H9 (cell line): ENCODE measurements around the gene MFRP. TPM values are rescaled to one million over a fixed set of nuclear protein-coding genes. Genes with fewer than 3 reads are reported as not detected.

Experiments
- DNase-seq: peaks from one replicate; pipeline ENCODE4 v3.0.0-alpha.2; 2017
- H2AFZ ChIP-seq: one replicate; pipeline ENCODE4 v1.6.1; 2013; ENCODE audit warnings: mild to moderate bottlenecking, low read length, control low read depth, moderate library complexity
- H2AK5ac ChIP-seq: 2 replicates; pipeline ENCODE4 v1.6.1; 2013; ENCODE audit warnings: low read length, control low read depth, mixed read lengths; ENCODE audit not compliant: insufficient read length
- H2BK120ac ChIP-seq: one replicate; pipeline ENCODE4 v1.6.1; 2013; ENCODE audit warnings: low read depth, mild to moderate bottlenecking, low read length, control low read depth, inconsistent platforms; ENCODE audit not compliant: poor library complexity, severe bottlenecking
- H2BK12ac ChIP-seq: 2 replicates; pipeline ENCODE4 v1.6.1; 2013; ENCODE audit warnings: low read length, control low read depth, mixed read lengths, low read depth; ENCODE audit not compliant: insufficient read length
- H2BK15ac ChIP-seq: 2 replicates; pipeline ENCODE4 v1.6.1; 2013; ENCODE audit warnings: low read depth, low read length, control low read depth
- H2BK20ac ChIP-seq: one replicate; pipeline ENCODE4 v1.6.1; 2013; ENCODE audit warnings: low read depth, mild to moderate bottlenecking, low read length, control low read depth, inconsistent platforms; ENCODE audit not compliant: poor library complexity, severe bottlenecking
- H2BK5ac ChIP-seq: 2 replicates; pipeline ENCODE4 v1.6.1; 2013; ENCODE audit warnings: low read length, control low read depth, mixed read lengths; ENCODE audit not compliant: insufficient read length
- H3K14ac ChIP-seq: 2 replicates; pipeline ENCODE4 v1.6.1; 2013; ENCODE audit warnings: low read length, control low read depth; ENCODE audit not compliant: insufficient read depth
- H3K18ac ChIP-seq: 2 replicates; pipeline ENCODE4 v1.6.1; 2013; ENCODE audit warnings: low read depth, mild to moderate bottlenecking, mixed read lengths, low read length, control low read depth; ENCODE audit not compliant: insufficient read length
- H3K23ac ChIP-seq: 2 replicates; pipeline ENCODE4 v1.6.1; 2013; ENCODE audit warnings: low read length, control low read depth, mixed read lengths, low read depth; ENCODE audit not compliant: insufficient read length
- H3K23me2 ChIP-seq: 2 replicates; pipeline ENCODE4 v1.6.1; 2013; ENCODE audit warnings: low read depth, mild to moderate bottlenecking, mixed read lengths, low read length, control low read depth; ENCODE audit not compliant: insufficient read length, poor library complexity, severe bottlenecking
- H3K27ac ChIP-seq: 2 replicates; pipeline ENCODE4 v1.5.1; 2013; ENCODE audit warnings: low read length, control low read depth, mixed read lengths, low read depth; ENCODE audit not compliant: insufficient read length
- H3K27me3 ChIP-seq: 2 replicates; pipeline ENCODE4 v1.6.1; 2013; ENCODE audit warnings: low read length, control low read depth, inconsistent platforms; ENCODE audit not compliant: insufficient read depth
- H3K4ac ChIP-seq: 2 replicates; pipeline ENCODE4 v1.6.1; 2013; ENCODE audit warnings: low read depth, mild to moderate bottlenecking, control low read depth, inconsistent platforms, low read length, moderate library complexity
- H3K4me1 ChIP-seq: 2 replicates; pipeline ENCODE4 v1.6.1; 2013; ENCODE audit warnings: low read length, control low read depth, inconsistent platforms; ENCODE audit not compliant: insufficient read depth
- H3K4me2 ChIP-seq: 2 replicates; pipeline ENCODE4 v1.6.1; 2013; ENCODE audit warnings: low read length, control low read depth, mixed read lengths; ENCODE audit not compliant: insufficient read length, insufficient read depth
- H3K56ac ChIP-seq: 2 replicates; pipeline ENCODE4 v1.6.1; 2013; ENCODE audit warnings: low read depth, mild to moderate bottlenecking, mixed read lengths, low read length, control low read depth; ENCODE audit not compliant: insufficient read length
- H3K79me1 ChIP-seq: 2 replicates; pipeline ENCODE4 v1.6.1; 2013; ENCODE audit warnings: low read depth, mild to moderate bottlenecking, moderate library complexity, low read length, control low read depth, inconsistent platforms; ENCODE audit not compliant: insufficient read depth, poor library complexity, severe bottlenecking
- H3K79me2 ChIP-seq: 2 replicates; pipeline ENCODE4 v1.6.1; 2013; ENCODE audit warnings: low read length, control low read depth, inconsistent platforms; ENCODE audit not compliant: insufficient read depth
- H3K9ac ChIP-seq: 2 replicates; pipeline ENCODE4 v1.6.1; 2013; ENCODE audit warnings: low read length, control low read depth, mixed read lengths; ENCODE audit not compliant: insufficient read length; ENCODE audit errors: extremely low read depth
- H3K9me3 ChIP-seq: one replicate; pipeline ENCODE4 v1.6.1; 2013; ENCODE audit warnings: low read depth, low read length, inconsistent platforms; ENCODE audit not compliant: control insufficient read depth
- H3T11ph ChIP-seq: one replicate; pipeline ENCODE4 v1.6.1; 2013; ENCODE audit warnings: mild to moderate bottlenecking, low read length, control low read depth, inconsistent platforms
- H4K20me1 ChIP-seq: one replicate; pipeline ENCODE4 v1.6.1; 2013; ENCODE audit not compliant: control insufficient read depth, insufficient read length, insufficient read depth
- H4K5ac ChIP-seq: 2 replicates; pipeline ENCODE4 v1.6.1; 2013; ENCODE audit warnings: low read depth, mild to moderate bottlenecking, mixed read lengths, low read length, control low read depth; ENCODE audit not compliant: insufficient read length
- H4K8ac ChIP-seq: replicated peaks from 2 replicates; pipeline ENCODE4 v1.6.1; 2013; ENCODE audit warnings: low read length, control low read depth, mixed read lengths, low read depth; ENCODE audit not compliant: insufficient read length
- H4K91ac ChIP-seq: 2 replicates; pipeline ENCODE4 v1.6.1; 2013; ENCODE audit warnings: low read depth, mild to moderate bottlenecking, moderate library complexity, mixed read lengths, low read length, control low read depth; ENCODE audit not compliant: insufficient read length
- H3K27ac Mint-ChIP-seq, 3 experiments: 2 replicates in 2 of 3; 3 replicates in 1 of 3; pipeline ENCODE4 v1.8.0; 2020 to 2021; ENCODE audit warnings: mixed read lengths in 3 of 3, mild to moderate bottlenecking in 1 of 3, moderate library complexity in 1 of 3
- H3K27me3 Mint-ChIP-seq: 2 replicates; pipeline ENCODE4 v1.8.0; 2021; ENCODE audit warnings: low read depth, mild to moderate bottlenecking, moderate library complexity, mixed read lengths
- H3K36me3 Mint-ChIP-seq, 3 experiments: 2 replicates in 2 of 3; 3 replicates in 1 of 3; pipeline ENCODE4 v1.8.0; 2020 to 2021; ENCODE audit warnings: low read depth in 3 of 3, mixed read lengths in 3 of 3; ENCODE audit not compliant: insufficient read depth in 1 of 3
- H3K4me1 Mint-ChIP-seq, 2 experiments: 2 replicates each; pipeline ENCODE4 v1.8.0; 2020; ENCODE audit warnings: mixed read lengths in 2 of 2
- H3K4me3 Mint-ChIP-seq, 2 experiments: 2 replicates in 1 of 2; 3 replicates in 1 of 2; pipeline ENCODE4 v1.8.0; 2020 to 2021; ENCODE audit warnings: mild to moderate bottlenecking in 2 of 2, mixed read lengths in 2 of 2, moderate library complexity in 1 of 2
- H3K9me3 Mint-ChIP-seq, 2 experiments: 2 replicates in 1 of 2; 3 replicates in 1 of 2; pipeline ENCODE4 v1.8.0; 2020; ENCODE audit warnings: mild to moderate bottlenecking in 2 of 2, mixed read lengths in 2 of 2, moderate library complexity in 1 of 2
- CTCF ChIP-seq: fragments of 200-600 bp; sonication (generic); conservative IDR thresholded peaks from 3 replicates; pipeline ENCODE4 v1.8.0; 2021; ENCODE audit warnings: antibody characterized with exemption, mild to moderate bottlenecking
- WGBS: extraction: QIAGEN DNeasy Blood & Tissue Kit; methylation state at CpG from one replicate; pipeline ENCODE4 v1.1.7; 2013; ENCODE audit warnings: missing lambda C conversion rate, low lambda C conversion rate, mixed read lengths; ENCODE audit not compliant: insufficient read length; ENCODE audit errors: extremely low coverage; 5-methylcytosine and 5-hydroxymethylcytosine counted together
- total RNA-seq: library from RNA; stranded (reverse); gene quantifications from 2 replicates; pipeline ENCODE4 v1.2.1, GENCODE V29; 2021

MFRP gene
- total RNA-seq, 1 experiment from 2014 or later: not detected

- no peaks in the 10 kb centered on the region for H3K4me1 Mint-ChIP-seq
- no peak for DNase-seq
- TF ChIP-seq CTCF: no peak
- Histone ChIP-seq H3K9ac (no peak overlapping the region), H3K79me2 (no peaks in the 10 kb centered on the region), H4K91ac (no peak overlapping the region), H2AFZ (no peak overlapping the region), H2BK5ac (no peak overlapping the region), H3K9me3 (no peaks in the 10 kb centered on the region), H4K5ac (no peak overlapping the region), H4K20me1 (no peaks in the 10 kb centered on the region), H3K23ac (no peak overlapping the region), H3K79me1 (no peaks in the 10 kb centered on the region), H3K27me3 (no peaks in the 10 kb centered on the region), H3K27ac (no peak overlapping the region), H3K18ac (no peak overlapping the region), H2BK120ac (no peak overlapping the region), H3T11ph (no peak overlapping the region), H3K4me2 (no peak overlapping the region), H4K8ac (no peak overlapping the region), H3K14ac (no peak overlapping the region), H3K56ac (no peak overlapping the region), H3K4ac (no peak overlapping the region), H2BK12ac (no peak overlapping the region), H2AK5ac (no peak overlapping the region), H3K23me2 (no peaks in the 10 kb centered on the region), H2BK20ac (no peak overlapping the region), H2BK15ac (no peak overlapping the region), H3K4me1 (no peaks in the 10 kb centered on the region)
- H3K27me3 Mint-ChIP-seq: no peaks in the 10 kb centered on the region
- H3K9me3 Mint-ChIP-seq: no peaks in the 10 kb centered on the region
- peaks cover 26 to 72% (median 65%) of the 10 kb centered on the region in 3 experiments; a peak in 6 of 7 replicates for H3K36me3 Mint-ChIP-seq
- no peak overlapping the region for H3K27ac Mint-ChIP-seq
- WGBS: no CpG with 5 or more reads among the region's 3 CpGs
- H3K4me3 Mint-ChIP-seq: no peak overlapping the region
Measured at GRCh38 chr11:119297938-119298337, 48.6 kb downstream of the MFRP start.
